Endothelial cell (in vitro differentiated cells): ENCODE measurements around the gene ZFHX3. TPM values are rescaled to one million over a fixed set of nuclear protein-coding genes. Genes with fewer than 3 reads are reported as not detected.

Source experiments
- DNase-seq: peaks from one replicate; pipeline ENCODE4 v3.0.0; 2021; ENCODE audit warnings: low spot score
- H3K27ac Mint-ChIP-seq: one replicate; pipeline ENCODE4 v1.8.0; 2021; ENCODE audit warnings: mixed read lengths, inconsistent platforms; ENCODE audit not compliant: unreplicated experiment
- H3K27me3 Mint-ChIP-seq: one replicate; pipeline ENCODE4 v1.8.0; 2021; ENCODE audit warnings: mild to moderate bottlenecking, moderate library complexity, mixed read lengths, inconsistent platforms; ENCODE audit not compliant: unreplicated experiment
- H3K36me3 Mint-ChIP-seq: one replicate; pipeline ENCODE4 v1.8.0; 2021; ENCODE audit warnings: mild to moderate bottlenecking, low read depth, mixed read lengths, inconsistent platforms; ENCODE audit not compliant: unreplicated experiment
- H3K4me1 Mint-ChIP-seq: one replicate; pipeline ENCODE4 v1.8.0; 2021; ENCODE audit warnings: mild to moderate bottlenecking, mixed read lengths, inconsistent platforms; ENCODE audit not compliant: unreplicated experiment
- H3K4me3 Mint-ChIP-seq: one replicate; pipeline ENCODE4 v1.8.0; 2021; ENCODE audit warnings: mild to moderate bottlenecking, mixed read lengths, inconsistent platforms; ENCODE audit not compliant: unreplicated experiment
- H3K9me3 Mint-ChIP-seq: one replicate; pipeline ENCODE4 v1.8.0; 2021; ENCODE audit warnings: mixed read lengths, inconsistent platforms; ENCODE audit not compliant: unreplicated experiment
- total RNA-seq: library from RNA; stranded (reverse); fragmentation: NEBNext Ultra II Directional; extraction: Animal tissue kit (Norgen Biotek cat#: 25700); gene quantifications from one replicate; pipeline ENCODE4 v1.2.1, GENCODE V29; 2021; ENCODE audit not compliant: unreplicated experiment
- TF ChIP-seq, protein P1 (sequence below): fragments of 200-600 bp; sonication (generic); IDR thresholded peaks from one replicate; pipeline ENCODE4 v1.5.0; 2021; ENCODE audit warnings: antibody characterized with exemption; ENCODE audit not compliant: unreplicated experiment

Gene ZFHX3
- total RNA-seq, 1 donor from 2014 or later = 17.7 TPM

DNA sequence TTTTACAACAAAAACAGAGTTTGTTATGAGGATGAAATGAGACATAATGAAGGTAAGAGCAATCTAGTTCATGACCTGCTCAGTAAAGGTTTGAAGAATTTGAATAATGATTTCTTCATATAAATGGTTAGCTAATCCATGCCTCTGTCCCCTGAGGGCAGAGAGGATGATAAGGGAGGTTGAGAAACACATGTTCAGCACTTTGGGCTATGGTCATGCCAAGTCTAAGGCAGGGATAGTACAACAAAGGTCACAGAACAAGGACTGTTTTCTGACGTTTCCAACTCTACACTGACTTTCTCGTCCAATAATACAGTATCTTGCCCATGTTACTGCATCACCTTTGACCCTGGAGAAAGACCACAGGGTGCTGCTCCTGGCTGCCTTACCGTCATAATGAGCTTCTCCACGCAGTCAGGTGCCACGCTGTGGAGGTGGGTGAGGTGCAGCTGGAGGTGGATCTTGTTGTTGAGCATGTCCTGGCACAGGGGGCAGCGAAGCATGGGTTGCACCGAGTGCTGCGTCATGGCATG, 236.7 kb downstream of the ZFHX3 start:
- no peak overlapping the region for H3K27ac Mint-ChIP-seq
- H3K9me3 Mint-ChIP-seq = no peaks in the 10 kb centered on the region
- TF ChIP-seq, protein P1, sequence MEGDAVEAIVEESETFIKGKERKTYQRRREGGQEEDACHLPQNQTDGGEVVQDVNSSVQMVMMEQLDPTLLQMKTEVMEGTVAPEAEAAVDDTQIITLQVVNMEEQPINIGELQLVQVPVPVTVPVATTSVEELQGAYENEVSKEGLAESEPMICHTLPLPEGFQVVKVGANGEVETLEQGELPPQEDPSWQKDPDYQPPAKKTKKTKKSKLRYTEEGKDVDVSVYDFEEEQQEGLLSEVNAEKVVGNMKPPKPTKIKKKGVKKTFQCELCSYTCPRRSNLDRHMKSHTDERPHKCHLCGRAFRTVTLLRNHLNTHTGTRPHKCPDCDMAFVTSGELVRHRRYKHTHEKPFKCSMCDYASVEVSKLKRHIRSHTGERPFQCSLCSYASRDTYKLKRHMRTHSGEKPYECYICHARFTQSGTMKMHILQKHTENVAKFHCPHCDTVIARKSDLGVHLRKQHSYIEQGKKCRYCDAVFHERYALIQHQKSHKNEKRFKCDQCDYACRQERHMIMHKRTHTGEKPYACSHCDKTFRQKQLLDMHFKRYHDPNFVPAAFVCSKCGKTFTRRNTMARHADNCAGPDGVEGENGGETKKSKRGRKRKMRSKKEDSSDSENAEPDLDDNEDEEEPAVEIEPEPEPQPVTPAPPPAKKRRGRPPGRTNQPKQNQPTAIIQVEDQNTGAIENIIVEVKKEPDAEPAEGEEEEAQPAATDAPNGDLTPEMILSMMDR = no peak
- H3K4me3 Mint-ChIP-seq = no peak overlapping the region
- no peaks in the 10 kb centered on the region for H3K4me1 Mint-ChIP-seq
- no peak for DNase-seq
- peaks cover 3% of the 10 kb centered on the region for H3K27me3 Mint-ChIP-seq
- peaks cover under 1% of the 10 kb centered on the region for H3K36me3 Mint-ChIP-seq

DNA sequence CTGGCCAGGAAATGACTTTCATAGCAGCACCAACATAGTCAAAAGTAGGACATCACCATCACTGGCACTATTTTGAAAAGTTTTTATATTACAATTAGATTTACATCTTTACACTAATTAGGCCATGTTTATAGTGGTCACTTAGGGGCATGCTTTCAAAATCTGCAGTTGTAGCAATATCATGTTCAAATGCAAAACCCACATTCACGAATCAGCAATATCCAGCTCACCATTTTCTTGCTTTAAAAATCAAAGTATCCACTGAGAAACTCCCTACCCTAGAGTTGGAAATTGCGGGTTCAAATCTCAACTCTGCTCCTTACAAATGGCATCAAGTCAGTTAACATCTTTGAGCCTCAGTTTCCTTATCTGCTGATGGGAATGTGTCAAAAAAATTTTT, 237.4 kb downstream of the ZFHX3 start:
- Mint-ChIP-seq H3K27ac (no peak overlapping the region), H3K4me1 (peaks cover 2% of the 10 kb centered on the region), H3K27me3 (peaks cover 3% of the 10 kb centered on the region), H3K36me3 (peaks cover 4% of the 10 kb centered on the region), H3K4me3 (no peak overlapping the region), H3K9me3 (no peaks in the 10 kb centered on the region)
- no peak for DNase-seq
- TF ChIP-seq, protein P1 = no peak

DNA sequence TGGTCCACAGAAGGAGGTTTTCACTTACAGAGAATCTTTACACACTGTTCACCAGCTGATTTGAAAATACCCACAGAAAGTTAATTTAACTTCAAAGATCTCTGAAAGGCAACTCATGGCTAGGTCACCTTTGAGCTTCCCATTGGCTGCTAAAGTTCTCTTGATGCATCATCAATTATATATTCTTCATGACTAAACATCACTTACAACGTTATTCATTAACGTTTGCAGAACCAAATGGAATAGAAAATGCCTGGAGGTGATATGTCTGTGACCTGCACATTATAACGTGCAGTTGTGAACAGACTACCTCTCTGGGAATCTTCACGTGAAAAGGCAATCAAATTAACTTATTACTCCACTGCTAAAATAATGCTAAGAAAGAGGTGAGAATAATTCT, 238.5 kb downstream of the ZFHX3 start:
- H3K4me3 Mint-ChIP-seq = no peak overlapping the region
- peaks cover 2% of the 10 kb centered on the region for H3K4me1 Mint-ChIP-seq
- H3K36me3 Mint-ChIP-seq = peaks cover 4% of the 10 kb centered on the region
- no peak for DNase-seq
- no peaks in the 10 kb centered on the region for H3K9me3 Mint-ChIP-seq
- H3K27ac Mint-ChIP-seq = no peak overlapping the region
- peaks cover 3% of the 10 kb centered on the region for H3K27me3 Mint-ChIP-seq
- TF ChIP-seq, protein P1 = no peak

DNA sequence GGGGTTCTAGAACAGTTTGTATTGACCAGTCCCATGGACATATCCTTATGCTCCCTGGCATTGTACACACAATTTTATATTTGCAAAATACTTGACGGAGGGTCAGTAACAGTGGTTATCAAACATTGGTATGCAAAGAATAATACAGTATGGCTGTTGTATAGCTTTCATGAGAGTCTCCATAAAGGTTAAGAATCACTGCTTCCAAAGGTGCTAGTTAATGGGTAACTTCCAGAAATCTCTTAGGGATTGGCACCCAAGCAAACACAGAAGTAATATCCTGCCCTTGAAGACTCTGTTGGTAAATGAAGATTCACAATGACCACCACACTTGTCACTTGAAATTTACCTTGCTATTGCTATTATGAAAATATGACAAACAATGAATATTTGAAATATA, 239.2 kb downstream of the ZFHX3 start:
- TF ChIP-seq, protein P1 = no peak
- H3K4me1 Mint-ChIP-seq = peaks cover 2% of the 10 kb centered on the region
- DNase-seq = no peak

DNA sequence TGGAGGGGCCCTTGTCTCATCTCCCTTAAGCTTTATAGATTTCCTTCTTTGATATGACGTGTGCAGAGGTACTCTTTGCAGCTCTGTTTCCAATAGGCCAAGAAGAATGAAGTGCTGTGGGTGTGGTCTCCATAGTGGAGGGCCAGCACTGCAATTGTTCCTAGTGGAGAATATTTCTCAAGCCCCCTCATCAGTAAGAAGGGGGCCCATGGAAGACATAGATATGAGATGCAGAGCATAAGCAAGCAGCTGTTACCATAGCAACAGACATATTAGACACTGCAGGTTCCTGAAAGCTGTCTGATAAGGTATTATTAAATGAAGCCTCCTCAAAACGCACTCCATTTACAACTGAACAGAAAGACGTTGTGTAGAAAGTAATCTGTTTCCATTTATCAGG, 240.7 kb downstream of the ZFHX3 start:
- H3K4me3 Mint-ChIP-seq = no peak overlapping the region
- TF ChIP-seq, protein P1 = no peak
- H3K27ac Mint-ChIP-seq = no peak overlapping the region
- no peaks in the 10 kb centered on the region for H3K9me3 Mint-ChIP-seq
- peaks cover 3% of the 10 kb centered on the region for H3K27me3 Mint-ChIP-seq
- H3K36me3 Mint-ChIP-seq = peaks cover 8% of the 10 kb centered on the region
- DNase-seq = no peak
- H3K4me1 Mint-ChIP-seq = peaks cover 2% of the 10 kb centered on the region

More for the DNA sequence above, 239.2 kb downstream of the ZFHX3 start:
- Mint-ChIP-seq H3K4me3 (no peak overlapping the region), H3K36me3 (peaks cover 4% of the 10 kb centered on the region), H3K27ac (no peak overlapping the region), H3K27me3 (peaks cover 3% of the 10 kb centered on the region), H3K9me3 (no peaks in the 10 kb centered on the region)
